ENCODE measurements around the gene IL5. TPM values are rescaled to one million over a fixed set of nuclear protein-coding genes. Genes with fewer than 3 reads are reported as not detected.

Gene IL5
- total RNA-seq, 4 donors from 2014 or later, result not detected

DNA sequence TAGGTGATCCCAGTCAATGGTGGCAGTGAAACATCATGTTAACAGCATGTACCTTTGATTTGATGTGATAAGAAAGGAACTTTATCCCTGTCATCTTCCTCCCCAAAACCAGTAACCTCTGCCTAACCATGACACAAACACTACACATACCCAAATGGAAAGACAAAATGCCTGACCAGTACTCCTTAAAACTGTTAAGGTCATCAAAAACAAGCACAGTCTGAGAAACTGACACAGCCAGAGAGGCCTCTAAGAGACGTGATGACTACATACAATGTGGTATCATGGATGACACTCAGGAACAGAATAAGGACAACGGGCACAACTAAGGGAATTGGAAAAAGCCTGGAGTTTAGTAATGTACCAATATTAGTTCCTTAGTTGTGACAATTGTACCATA, 3.9 kb upstream of the IL5 start:
- no peaks in the 10 kb centered on the region for H3K9me3 ChIP-seq
- H3K36me3 ChIP-seq, result no peaks in the 10 kb centered on the region
- WGBS, 2 donors (ENCODE audit: low coverage in 1 of 2), result 74 to 75% methylated on average over 2 of the region's 2 CpGs
- no peaks in the 10 kb centered on the region for H3K27me3 ChIP-seq
- H3K27ac ChIP-seq, result no peak overlapping the region
- TF ChIP-seq, protein P1, sequence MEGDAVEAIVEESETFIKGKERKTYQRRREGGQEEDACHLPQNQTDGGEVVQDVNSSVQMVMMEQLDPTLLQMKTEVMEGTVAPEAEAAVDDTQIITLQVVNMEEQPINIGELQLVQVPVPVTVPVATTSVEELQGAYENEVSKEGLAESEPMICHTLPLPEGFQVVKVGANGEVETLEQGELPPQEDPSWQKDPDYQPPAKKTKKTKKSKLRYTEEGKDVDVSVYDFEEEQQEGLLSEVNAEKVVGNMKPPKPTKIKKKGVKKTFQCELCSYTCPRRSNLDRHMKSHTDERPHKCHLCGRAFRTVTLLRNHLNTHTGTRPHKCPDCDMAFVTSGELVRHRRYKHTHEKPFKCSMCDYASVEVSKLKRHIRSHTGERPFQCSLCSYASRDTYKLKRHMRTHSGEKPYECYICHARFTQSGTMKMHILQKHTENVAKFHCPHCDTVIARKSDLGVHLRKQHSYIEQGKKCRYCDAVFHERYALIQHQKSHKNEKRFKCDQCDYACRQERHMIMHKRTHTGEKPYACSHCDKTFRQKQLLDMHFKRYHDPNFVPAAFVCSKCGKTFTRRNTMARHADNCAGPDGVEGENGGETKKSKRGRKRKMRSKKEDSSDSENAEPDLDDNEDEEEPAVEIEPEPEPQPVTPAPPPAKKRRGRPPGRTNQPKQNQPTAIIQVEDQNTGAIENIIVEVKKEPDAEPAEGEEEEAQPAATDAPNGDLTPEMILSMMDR (IDR thresholded peaks at IDR 0.05), result no peak
- no peak for TF ChIP-seq POLR2A (IDR thresholded peaks at IDR 0.05)
- H3K4me1 ChIP-seq, result no peaks in the 10 kb centered on the region
- H3K4me3 ChIP-seq, result no peak overlapping the region
- ATAC-seq, result no peak

DNA sequence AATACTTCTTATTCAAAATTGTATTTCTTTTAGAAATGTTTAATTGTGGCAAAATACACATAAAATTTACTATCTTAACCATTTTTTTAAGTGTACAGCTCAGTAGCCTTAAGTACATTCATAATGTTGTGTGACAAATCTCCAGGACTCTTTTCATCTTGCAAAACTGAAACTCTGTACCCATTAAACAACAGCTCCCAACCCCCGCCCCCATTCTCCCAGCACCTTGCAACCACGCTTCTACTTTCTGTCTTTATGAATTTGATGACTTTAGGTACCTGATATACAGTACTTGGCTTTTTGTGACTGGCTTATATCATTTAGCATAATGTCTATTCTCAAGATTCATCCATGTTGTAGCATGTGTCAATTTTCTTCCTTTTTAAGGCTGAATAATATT, 2.8 kb upstream of the IL5 start:
- Histone ChIP-seq H3K4me3 (no peak overlapping the region), H3K9me3 (no peaks in the 10 kb centered on the region), H3K4me1 (no peaks in the 10 kb centered on the region), H3K36me3 (no peaks in the 10 kb centered on the region), H3K27me3 (no peaks in the 10 kb centered on the region), H3K27ac (no peak overlapping the region)
- ATAC-seq, result no peak
- WGBS, 2 donors (ENCODE audit: low coverage in 1 of 2), result 83 to 97% methylated on average over 2 of the region's 2 CpGs
- TF ChIP-seq POLR2AphosphoS5 (IDR thresholded peaks at IDR 0.05), result no peak
- TF ChIP-seq EP300 (IDR thresholded peaks at IDR 0.05), result no peak
- TF ChIP-seq, protein P1 (IDR thresholded peaks at IDR 0.05), result no peak
- TF ChIP-seq POLR2A (IDR thresholded peaks at IDR 0.05), result no peak

DNA sequence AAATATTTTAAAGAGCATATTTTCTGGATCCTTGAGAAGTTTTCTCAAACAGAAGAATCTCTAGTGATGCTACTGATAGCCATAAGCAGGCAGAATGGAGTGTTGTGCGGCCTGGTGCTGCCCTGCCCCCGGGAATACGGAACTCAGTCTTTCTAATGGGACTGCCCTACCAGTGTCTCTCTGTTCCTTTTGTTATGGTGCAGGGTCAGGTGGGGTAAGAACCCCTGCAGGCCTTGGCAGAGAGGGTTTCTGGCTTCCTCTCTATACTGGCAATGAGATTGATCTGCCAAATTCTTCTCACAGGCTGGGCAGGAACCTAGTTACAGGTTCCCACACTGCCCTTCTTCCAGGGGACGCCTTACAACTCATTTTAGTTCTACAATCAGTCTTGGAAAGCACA, 2.6 kb downstream of the IL5 start:
- Histone ChIP-seq H3K4me3 (no peak overlapping the region), H3K27ac (no peak overlapping the region), H3K4me1 (no peaks in the 10 kb centered on the region), H3K9me3 (no peaks in the 10 kb centered on the region), H3K27me3 (no peaks in the 10 kb centered on the region), H3K36me3 (no peaks in the 10 kb centered on the region)
- 91% methylated on average over 4 of the region's 4 CpGs; no CpG with 5 or more reads in 1 of the 2 donors for WGBS, 2 donors (ENCODE audit: low coverage in 1 of 2)
- ATAC-seq, result no peak
- TF ChIP-seq POLR2A (IDR thresholded peaks at IDR 0.05) (no peak), EP300 (IDR thresholded peaks at IDR 0.05) (no peak), POLR2AphosphoS5 (IDR thresholded peaks at IDR 0.05) (no peak)
- TF ChIP-seq, protein P1 (IDR thresholded peaks at IDR 0.05), result no peak

DNA sequence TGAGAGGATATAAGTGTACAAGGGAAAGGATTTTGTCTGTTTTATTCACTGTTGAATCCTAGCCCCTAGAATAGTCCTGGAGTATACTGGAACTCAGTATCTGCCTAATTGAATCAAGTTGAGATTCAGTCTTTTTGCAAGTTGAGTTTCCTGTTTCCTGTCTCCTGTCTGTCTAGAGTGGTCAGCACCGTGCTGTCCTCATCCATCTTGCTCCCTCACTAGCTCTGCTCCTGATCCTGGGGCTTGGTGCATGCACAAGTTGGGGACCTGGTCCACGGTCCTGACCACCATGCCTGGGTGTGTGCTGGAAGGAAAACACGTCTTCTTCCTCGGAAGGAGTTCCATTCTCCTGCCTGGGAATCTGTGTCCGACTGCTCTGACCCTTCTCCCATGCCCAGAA, 3.2 kb downstream of the IL5 start:
- no peaks in the 10 kb centered on the region for H3K9me3 ChIP-seq

DNA sequence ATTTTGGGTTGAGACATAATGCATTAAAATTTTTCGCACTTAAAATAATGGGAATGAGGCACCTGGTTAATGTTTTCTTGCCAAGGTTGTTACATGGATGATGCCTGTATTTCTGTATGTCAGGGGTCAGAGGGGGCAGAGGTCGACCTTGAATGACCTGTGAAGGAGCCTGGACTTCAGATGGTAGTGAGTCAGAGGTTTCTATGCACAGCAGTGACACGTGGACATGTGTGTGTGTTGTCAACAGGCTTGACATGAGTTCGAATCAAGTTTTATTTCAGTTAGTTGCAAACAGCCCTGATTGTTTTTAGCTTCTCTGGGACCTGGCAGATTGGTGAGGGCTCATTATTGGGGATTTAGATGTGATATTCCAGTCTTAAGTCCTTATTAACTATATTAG, 3.6 kb downstream of the IL5 start:
- no peak for ATAC-seq
- Histone ChIP-seq H3K4me3 (no peak overlapping the region), H3K4me1 (no peaks in the 10 kb centered on the region), H3K36me3 (no peaks in the 10 kb centered on the region), H3K9me3 (no peaks in the 10 kb centered on the region), H3K27ac (no peak overlapping the region), H3K27me3 (no peaks in the 10 kb centered on the region)
- 57 to 74% methylated on average over 4 of the region's 4 CpGs for WGBS, 2 donors (ENCODE audit: low coverage in 1 of 2)
- TF ChIP-seq POLR2A (IDR thresholded peaks at IDR 0.05) (no peak), EP300 (IDR thresholded peaks at IDR 0.05) (no peak), POLR2AphosphoS5 (IDR thresholded peaks at IDR 0.05) (no peak)
- TF ChIP-seq, protein P1 (IDR thresholded peaks at IDR 0.05), result no peak

More for the DNA sequence above, 3.2 kb downstream of the IL5 start:
- no peaks in the 10 kb centered on the region for H3K27me3 ChIP-seq
- no peak for ATAC-seq
- TF ChIP-seq POLR2AphosphoS5 (IDR thresholded peaks at IDR 0.05), result no peak
- no peak for TF ChIP-seq EP300 (IDR thresholded peaks at IDR 0.05)
- TF ChIP-seq, protein P1 (IDR thresholded peaks at IDR 0.05), result no peak
- no peak for TF ChIP-seq POLR2A (IDR thresholded peaks at IDR 0.05)
- WGBS, 2 donors (ENCODE audit: low coverage in 1 of 2), result 69% methylated on average over 5 of the region's 5 CpGs; no CpG with 5 or more reads in 1 of the 2 donors
- no peak overlapping the region for H3K4me3 ChIP-seq
- H3K36me3 ChIP-seq, result no peaks in the 10 kb centered on the region
- H3K27ac ChIP-seq, result no peak overlapping the region
- no peaks in the 10 kb centered on the region for H3K4me1 ChIP-seq

All from gastroesophageal sphincter (tissue), 4 donors.